GM23338 (cell line): ENCODE results near the gene METTL13. TPM values are rescaled to one million over a fixed set of nuclear protein-coding genes. Genes with fewer than 3 reads are reported as not detected.

Source experiments
- ATAC-seq: fragments of 200-7000 bp; cut with Tn5 transposase; 3 replicates; pipeline ENCODE4 v1.9.1; 2020
- DNase-seq: peaks from one replicate; pipeline ENCODE4 v3.0.0-alpha.2; 2015; ENCODE audit warnings: low spot score
- H2AFZ ChIP-seq: fragments of 200-600 bp; sonication (generic); 2 replicates; pipeline ENCODE4 v1.8.0; 2016; ENCODE audit warnings: antibody characterized with exemption, mild to moderate bottlenecking, moderate library complexity
- H3F3A ChIP-seq: fragments of 200-600 bp; sonication (generic); replicated peaks from 2 replicates; pipeline ENCODE4 v1.8.0; 2017; ENCODE audit warnings: antibody characterized with exemption, mixed run types, low read depth
- H3K27ac ChIP-seq: fragments of 200-600 bp; sonication (generic); 2 replicates; pipeline ENCODE4 v1.6.1; 2016; ENCODE audit warnings: low read depth
- H3K27me3 ChIP-seq: fragments of 200-600 bp; sonication (generic); 2 replicates; pipeline ENCODE4 v1.8.0; 2016; ENCODE audit warnings: mild to moderate bottlenecking, mixed run types, moderate library complexity; ENCODE audit not compliant: insufficient read depth
- H3K36me3 ChIP-seq: fragments of 200-600 bp; sonication (generic); 2 replicates; pipeline ENCODE4 v1.8.0; 2016; ENCODE audit warnings: mild to moderate bottlenecking; ENCODE audit not compliant: insufficient read depth
- H3K4me1 ChIP-seq: fragments of 200-600 bp; sonication (generic); 2 replicates; pipeline ENCODE4 v1.8.0; 2016; ENCODE audit warnings: mild to moderate bottlenecking, moderate library complexity; ENCODE audit not compliant: insufficient read depth
- H3K4me2 ChIP-seq: fragments of 200-600 bp; sonication (generic); 2 replicates; pipeline ENCODE4 v1.7.1; 2017; ENCODE audit warnings: mixed run types
- H3K4me3 ChIP-seq: fragments of 200-600 bp; sonication (generic); 2 replicates; pipeline ENCODE4 v1.6.1; 2016; ENCODE audit warnings: mixed run types
- H3K79me2 ChIP-seq: fragments of 200-600 bp; sonication (generic); replicated peaks from 2 replicates; pipeline ENCODE4 v1.8.0; 2017; ENCODE audit warnings: mild to moderate bottlenecking; ENCODE audit not compliant: insufficient read depth
- H3K9me2 ChIP-seq: fragments of 200-600 bp; sonication (generic); 2 replicates; pipeline ENCODE4 v1.8.0; 2017; ENCODE audit not compliant: insufficient read depth
- H4K20me1 ChIP-seq: fragments of 200-600 bp; sonication (generic); replicated peaks from 2 replicates; pipeline ENCODE4 v1.8.0; 2017; ENCODE audit warnings: mild to moderate bottlenecking; ENCODE audit not compliant: insufficient read depth
- H3K27ac Mint-ChIP-seq: 2 replicates; pipeline ENCODE4 v1.8.0; 2020; ENCODE audit warnings: inconsistent platforms, mild to moderate bottlenecking, moderate library complexity, mixed read lengths
- H3K27me3 Mint-ChIP-seq: 3 replicates; pipeline ENCODE4 v1.8.0; 2022; ENCODE audit warnings: low read depth, mild to moderate bottlenecking, moderate library complexity, mixed read lengths, inconsistent platforms; ENCODE audit not compliant: insufficient read depth, poor library complexity
- H3K36me3 Mint-ChIP-seq: 3 replicates; pipeline ENCODE4 v1.8.0; 2021; ENCODE audit warnings: low read depth, mild to moderate bottlenecking, inconsistent platforms, moderate library complexity, mixed read lengths
- H3K4me1 Mint-ChIP-seq: 3 replicates; pipeline ENCODE4 v1.8.0; 2020; ENCODE audit warnings: mild to moderate bottlenecking, inconsistent platforms, mixed read lengths
- H3K4me3 Mint-ChIP-seq: 3 replicates; pipeline ENCODE4 v1.8.0; 2021; ENCODE audit warnings: moderate library complexity, mild to moderate bottlenecking, inconsistent platforms, mixed read lengths
- H3K9me3 Mint-ChIP-seq: 3 replicates; pipeline ENCODE4 v1.8.0; 2020; ENCODE audit warnings: moderate library complexity, mild to moderate bottlenecking, inconsistent platforms, mixed read lengths
- CREB1 ChIP-seq: fragments of 250-450 bp; sonication (Bioruptor Pico); IDR thresholded peaks from 2 replicates; pipeline ENCODE4 v1.5.0; 2020; ENCODE audit warnings: low read depth, mild to moderate bottlenecking, moderate library complexity
- ETS1 ChIP-seq: IDR thresholded peaks from 2 replicates; pipeline ENCODE4 v1.6.1; 2016; ENCODE audit warnings: antibody characterized with exemption
- EZH2 ChIP-seq: fragments of 200-600 bp; sonication (generic); IDR thresholded peaks from one replicate; pipeline ENCODE4 v1.8.0; 2017; ENCODE audit warnings: antibody characterized with exemption, mild to moderate bottlenecking, low read depth; ENCODE audit not compliant: unreplicated experiment
- EZH2phosphoT487 ChIP-seq: fragments of 200-600 bp; sonication (generic); IDR thresholded peaks from one replicate; pipeline ENCODE4 v1.8.1; 2018; ENCODE audit warnings: antibody characterized with exemption; ENCODE audit not compliant: unreplicated experiment
- JUNB ChIP-seq: IDR thresholded peaks from one replicate; pipeline ENCODE4 v1.6.1; 2016; ENCODE audit warnings: antibody characterized with exemption; ENCODE audit not compliant: unreplicated experiment
- NANOG ChIP-seq: IDR thresholded peaks from 2 replicates; pipeline ENCODE4 v1.6.1; 2016; ENCODE audit warnings: antibody characterized with exemption, borderline replicate concordance
- POLR2AphosphoS5 ChIP-seq: IDR thresholded peaks from 2 replicates; pipeline ENCODE4 v1.6.1; 2016; ENCODE audit warnings: antibody characterized with exemption, low read depth
- REST ChIP-seq: IDR thresholded peaks from one replicate; pipeline ENCODE4 v1.6.1; 2018; ENCODE audit warnings: antibody characterized with exemption; ENCODE audit not compliant: unreplicated experiment
- STAT1 ChIP-seq: IDR thresholded peaks from one replicate; pipeline ENCODE4 v1.6.1; 2016; ENCODE audit warnings: antibody characterized with exemption; ENCODE audit not compliant: unreplicated experiment
- ZNF114 ChIP-seq: fragments of 250-450 bp; sonication (Bioruptor Pico); IDR thresholded peaks from 2 replicates; pipeline ENCODE4 v1.5.0; 2020; ENCODE audit warnings: mild to moderate bottlenecking, moderate library complexity
- ZNF331 ChIP-seq: fragments of 250-450 bp; sonication (Bioruptor Pico); IDR thresholded peaks from 2 replicates; pipeline ENCODE4 v1.5.0; 2020; ENCODE audit warnings: low read depth, mild to moderate bottlenecking, moderate library complexity
- ZNF462 ChIP-seq: fragments of 250-450 bp; sonication (Bioruptor Pico); IDR thresholded peaks from 2 replicates; pipeline ENCODE4 v1.5.0; 2020; ENCODE audit warnings: mild to moderate bottlenecking, moderate library complexity
- polyA plus RNA-seq: library from polyadenylated mRNA; unstranded; fragments of >200 nt; fragmentation: Nextera tagmentation; extraction: Ambion mirVana; gene quantifications from 2 replicates; pipeline ENCODE4 v1.2.1, GENCODE V29; 2016
- total RNA-seq: library from RNA; depleted of rRNA; stranded (reverse); fragments of >200 nt; shearing (Covaris generic); gene quantifications from 2 replicates; pipeline ENCODE4 v1.2.3, GENCODE V29; 2014
- TF ChIP-seq, protein P1 (sequence below), 2 experiments: fragments of 200-600 bp in 1 of 2; sonication (generic) in 1 of 2; conservative IDR thresholded peaks; 2 replicates each; pipeline versions ENCODE4 v1.5.1 to v1.6.1; 2016 to 2017; ENCODE audit warnings: antibody characterized with exemption in 2 of 2, low read depth in 2 of 2, mild to moderate bottlenecking in 2 of 2, moderate library complexity in 1 of 2

The METTL13 gene
- total and polyA plus RNA-seq, 2 experiments from 2014 or later: 21.0 to 45.4 TPM

DNA sequence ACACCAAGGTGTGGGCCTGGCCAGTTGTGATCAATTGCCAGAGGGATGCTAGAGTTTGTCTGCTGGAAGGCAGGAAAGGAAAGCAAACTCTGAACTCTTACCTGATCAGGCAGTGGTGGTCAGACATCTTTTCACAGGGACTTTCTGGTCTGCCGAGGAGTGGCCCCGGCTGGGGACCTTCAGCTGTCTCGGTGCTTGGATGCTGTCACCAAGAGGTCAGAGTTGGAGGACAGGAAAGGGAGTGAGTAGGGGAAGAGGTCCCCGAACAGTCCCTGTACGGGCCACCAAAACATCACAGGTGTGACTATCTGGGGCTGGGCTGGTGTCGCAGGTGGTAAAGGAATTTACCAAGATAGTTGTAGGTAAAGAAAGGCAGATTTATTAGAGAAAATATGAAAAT, 17.7 kb upstream of the METTL13 start:
- no peaks in the 10 kb centered on the region for H3K36me3 Mint-ChIP-seq
- peaks cover 8% of the 10 kb centered on the region; the same call in 2 of the 3 replicates for H3K4me1 Mint-ChIP-seq
- H3K27me3 Mint-ChIP-seq: no peaks in the 10 kb centered on the region
- Histone ChIP-seq H3K36me3 (no peaks in the 10 kb centered on the region), H3F3A (no peaks in the 10 kb centered on the region), H3K79me2 (no peaks in the 10 kb centered on the region), H3K27me3 (no peaks in the 10 kb centered on the region), H2AFZ (0 out of 2 replicates have a peak overlapping the region, but pooled peaks have one; percentile 28), H3K27ac (no peak overlapping the region), H3K9me2 (no peaks in the 10 kb centered on the region; the same call in 1 of the 2 replicates), H3K4me3 (no peak overlapping the region), H4K20me1 (no peaks in the 10 kb centered on the region), H3K4me2 (no peak overlapping the region), H3K4me1 (peaks cover 6% of the 10 kb centered on the region; the same call in 1 of the 2 replicates)
- TF ChIP-seq ZNF462 (CRISPR knock-in tag): no peak
- no peak for TF ChIP-seq ZNF114 (CRISPR knock-in tag)
- TF ChIP-seq JUNB: no peak
- TF ChIP-seq EZH2: no peak
- no peak for TF ChIP-seq ZNF331 (CRISPR knock-in tag)
- no peak for TF ChIP-seq NANOG
- TF ChIP-seq CREB1: no peak
- TF ChIP-seq POLR2AphosphoS5: no peak
- no peak for TF ChIP-seq STAT1
- TF ChIP-seq, protein P1, sequence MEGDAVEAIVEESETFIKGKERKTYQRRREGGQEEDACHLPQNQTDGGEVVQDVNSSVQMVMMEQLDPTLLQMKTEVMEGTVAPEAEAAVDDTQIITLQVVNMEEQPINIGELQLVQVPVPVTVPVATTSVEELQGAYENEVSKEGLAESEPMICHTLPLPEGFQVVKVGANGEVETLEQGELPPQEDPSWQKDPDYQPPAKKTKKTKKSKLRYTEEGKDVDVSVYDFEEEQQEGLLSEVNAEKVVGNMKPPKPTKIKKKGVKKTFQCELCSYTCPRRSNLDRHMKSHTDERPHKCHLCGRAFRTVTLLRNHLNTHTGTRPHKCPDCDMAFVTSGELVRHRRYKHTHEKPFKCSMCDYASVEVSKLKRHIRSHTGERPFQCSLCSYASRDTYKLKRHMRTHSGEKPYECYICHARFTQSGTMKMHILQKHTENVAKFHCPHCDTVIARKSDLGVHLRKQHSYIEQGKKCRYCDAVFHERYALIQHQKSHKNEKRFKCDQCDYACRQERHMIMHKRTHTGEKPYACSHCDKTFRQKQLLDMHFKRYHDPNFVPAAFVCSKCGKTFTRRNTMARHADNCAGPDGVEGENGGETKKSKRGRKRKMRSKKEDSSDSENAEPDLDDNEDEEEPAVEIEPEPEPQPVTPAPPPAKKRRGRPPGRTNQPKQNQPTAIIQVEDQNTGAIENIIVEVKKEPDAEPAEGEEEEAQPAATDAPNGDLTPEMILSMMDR (conservative IDR thresholded peaks at IDR 0.05; ENCODE audit: low read depth in 2 of 2): no peak
- TF ChIP-seq EZH2phosphoT487: no peak
- TF ChIP-seq ETS1: no peak
- no peak for TF ChIP-seq REST
- peaks cover 9% of the 10 kb centered on the region; the same call in 1 of the 3 replicates for H3K9me3 Mint-ChIP-seq
- no peak overlapping the region for H3K27ac Mint-ChIP-seq
- DNase-seq: no peak
- ATAC-seq: no peak
- H3K4me3 Mint-ChIP-seq: no peak overlapping the region
